ENCODE results near the gene RALB. TPM values are rescaled to one million over a fixed set of nuclear protein-coding genes. Genes with fewer than 3 reads are reported as not detected.

Gene RALB
- total RNA-seq, 1 donor from 2014 or later: 52.8 TPM

DNA sequence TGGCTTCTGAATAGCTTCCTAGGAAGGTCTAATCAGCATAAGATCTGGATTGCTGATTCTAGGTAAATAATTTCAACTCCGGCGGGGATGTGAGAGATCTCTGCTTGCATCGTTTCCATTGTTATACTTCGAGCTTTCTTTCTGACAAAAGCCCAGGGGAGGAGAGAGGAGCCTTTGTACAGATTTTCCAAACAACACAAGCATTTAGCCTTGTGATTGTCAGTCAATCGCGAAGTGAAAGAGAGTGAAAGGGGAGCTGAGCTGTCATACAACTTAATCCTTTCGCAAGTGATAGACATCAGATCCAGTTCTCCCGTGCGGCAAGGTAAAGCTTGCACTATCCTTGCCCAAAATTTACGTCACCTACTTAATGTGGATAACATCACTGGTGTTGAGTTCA lies 26.2 kb downstream of the RALB start:
- intact Hi-C loops (cut with DNase I): no loop called here
- DNase-seq (ENCODE audit: low spot score): no peak

DNA sequence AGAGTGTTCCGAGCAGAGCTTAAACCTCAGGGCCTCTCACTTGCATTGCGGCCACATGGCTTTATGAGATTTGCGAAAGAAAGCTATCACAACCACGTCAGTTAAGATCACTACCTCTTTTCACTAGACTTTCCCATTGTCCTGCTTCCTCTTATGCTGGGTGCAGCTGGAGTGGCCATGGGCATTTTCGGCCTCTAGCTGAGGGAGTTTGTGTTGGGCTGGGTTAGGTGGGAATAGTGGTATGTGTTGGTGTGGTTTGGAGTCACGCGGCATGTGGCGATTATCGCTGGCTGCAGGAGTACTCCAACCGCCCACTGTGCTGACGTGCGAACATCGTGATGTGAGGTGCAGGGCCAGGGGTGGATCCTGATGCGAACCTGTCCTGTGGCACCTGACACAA lies 27.1 kb downstream of the RALB start:
- intact Hi-C loops (cut with DNase I): no loop called here
- ATAC-seq: no peak
- no peak for DNase-seq (ENCODE audit: low spot score)

More for the DNA sequence above, 26.2 kb downstream of the RALB start:
- ATAC-seq: no peak

DNA sequence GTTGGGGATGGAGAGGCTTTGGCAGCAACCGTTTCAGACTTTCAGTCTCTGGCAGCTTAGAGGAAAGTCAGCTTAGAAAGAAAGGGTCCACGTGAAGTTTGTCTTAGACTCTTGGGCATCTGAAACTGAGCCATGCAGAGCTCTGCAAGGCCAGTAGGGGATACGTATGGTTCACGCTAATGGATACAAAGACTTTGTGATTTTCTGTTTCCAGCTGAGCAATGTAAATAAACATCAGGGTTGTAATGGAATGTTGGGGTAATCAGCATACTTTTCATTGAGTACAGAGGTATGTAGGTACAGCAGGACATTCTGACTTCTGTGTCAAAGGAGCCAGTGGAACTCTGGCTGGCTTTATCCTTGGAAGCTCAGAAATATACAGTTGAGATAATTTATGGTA lies 31.0 kb downstream of the RALB start:
- intact Hi-C loops (cut with DNase I): no loop called here

DNA sequence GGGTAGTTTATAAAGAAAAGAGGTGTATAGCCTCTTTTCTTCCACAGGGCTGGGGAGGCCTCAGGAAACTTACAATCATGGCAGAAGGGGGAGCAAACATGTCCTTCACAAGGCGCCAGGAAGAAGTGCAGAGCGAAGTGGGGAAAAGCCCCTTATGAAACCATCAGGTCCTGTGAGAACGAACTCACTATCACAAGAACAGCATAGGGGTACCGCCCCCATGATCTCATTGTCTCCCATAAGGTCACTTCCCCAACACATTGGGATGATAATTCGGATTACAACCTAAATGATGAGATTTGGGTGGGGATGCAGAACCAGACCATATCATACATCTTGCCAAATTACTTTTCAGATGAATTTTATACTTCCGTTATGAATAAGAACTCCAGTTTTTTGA lies 32.4 kb downstream of the RALB start:
- DNase-seq (ENCODE audit: low spot score): no peak
- ATAC-seq: no peak
- intact Hi-C loops (cut with DNase I): no loop called here

More for the DNA sequence above, 31.0 kb downstream of the RALB start:
- ATAC-seq (no peak), DNase-seq (ENCODE audit: low spot score) (no peak)

DNA sequence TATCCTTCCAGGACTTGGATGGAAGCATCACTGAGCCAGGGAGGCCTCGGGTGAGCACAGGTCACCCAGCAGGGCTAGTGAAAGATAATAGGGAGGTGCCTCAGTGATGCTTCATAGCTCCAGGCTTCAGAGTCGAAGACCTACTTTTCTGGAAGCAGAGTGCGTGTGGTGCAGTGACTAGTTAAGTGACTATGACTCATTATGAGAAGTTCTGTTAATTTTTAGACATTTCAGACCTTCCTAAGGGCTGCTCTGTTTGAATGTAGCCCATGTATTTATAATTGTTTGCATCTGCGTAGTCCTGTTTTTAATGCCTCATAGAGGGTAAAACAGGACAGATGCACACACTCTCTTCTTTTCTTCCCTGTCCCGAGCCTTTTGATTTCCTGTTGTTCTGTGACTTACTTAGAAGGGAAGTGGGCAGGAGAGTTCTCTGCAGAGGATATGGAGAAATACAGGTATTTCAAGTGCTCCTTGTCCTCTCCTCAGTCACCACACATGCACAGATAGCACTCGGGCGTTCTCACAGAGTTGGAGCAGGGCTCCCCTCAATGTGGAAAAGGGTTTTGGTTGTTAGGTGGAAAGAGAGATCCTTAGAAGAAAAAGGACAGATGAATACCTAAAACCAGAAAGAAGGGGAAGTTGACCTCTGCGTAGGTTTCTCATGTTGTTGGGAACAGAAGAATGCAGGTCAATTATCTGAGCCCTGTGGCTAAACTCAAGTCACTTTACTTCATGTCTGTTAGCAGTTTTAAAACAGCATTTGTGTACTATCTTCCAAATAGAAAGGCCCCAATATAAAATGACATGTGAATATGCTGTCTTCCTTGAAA lies 34.7 kb downstream of the RALB start:
- intact Hi-C loops (cut with DNase I): no loop called here
- no peak for ATAC-seq
- DNase-seq (ENCODE audit: low spot score): no peak

DNA sequence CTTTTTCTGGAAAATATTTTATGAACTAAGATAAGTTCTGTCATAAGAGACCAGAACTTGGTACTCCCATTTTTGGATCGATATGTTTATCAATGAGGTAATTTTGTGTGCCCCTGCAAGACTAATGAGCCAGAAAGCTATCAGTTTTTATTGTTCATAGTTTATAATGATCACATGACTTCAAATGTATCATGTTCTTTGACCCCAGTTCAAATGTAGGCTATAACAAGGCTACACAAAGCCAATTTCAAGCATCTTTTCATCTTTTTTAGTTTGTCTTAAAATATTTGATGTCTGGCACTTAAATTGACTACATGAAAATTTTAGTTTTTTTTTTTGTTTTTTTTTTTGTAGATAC lies 35.3 kb downstream of the RALB start:
- ATAC-seq (no peak), DNase-seq (ENCODE audit: low spot score) (no peak)
- intact Hi-C loops (cut with DNase I): no loop called here

DNA sequence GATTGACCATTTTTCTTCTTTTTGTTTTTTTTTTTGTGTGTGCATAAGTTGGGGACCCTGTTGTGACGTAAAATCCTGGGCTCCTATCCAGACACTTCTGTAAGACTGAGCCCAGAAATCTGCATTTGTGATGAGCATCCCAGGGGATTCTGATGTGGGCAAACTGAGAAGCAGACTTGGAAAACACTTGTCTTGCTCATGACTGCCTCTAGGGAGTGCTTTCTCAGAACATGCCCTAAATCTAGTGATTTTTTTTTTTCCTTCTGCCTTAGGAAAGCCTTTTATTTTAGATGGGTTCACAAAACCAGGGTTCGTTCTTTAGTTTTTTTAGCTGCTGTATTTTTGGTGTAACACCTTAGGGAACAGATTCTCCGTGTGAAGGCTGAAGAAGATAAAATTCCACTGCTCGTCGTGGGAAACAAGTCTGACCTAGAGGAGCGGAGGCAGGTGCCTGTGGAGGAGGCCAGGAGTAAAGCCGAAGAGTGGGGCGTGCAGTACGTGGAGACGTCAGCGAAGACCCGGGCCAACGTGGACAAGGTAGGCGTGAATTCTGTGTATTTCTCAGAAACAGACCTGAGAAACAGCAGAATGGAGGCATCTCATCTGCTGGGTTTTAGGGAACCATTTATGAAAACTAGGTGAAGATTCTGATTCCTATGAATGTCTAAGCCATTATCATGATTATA lies 36.7 kb downstream of the RALB start:
- no peak for ATAC-seq
- no peak for DNase-seq (ENCODE audit: low spot score)
- intact Hi-C loops (cut with DNase I): no loop called here

DNA sequence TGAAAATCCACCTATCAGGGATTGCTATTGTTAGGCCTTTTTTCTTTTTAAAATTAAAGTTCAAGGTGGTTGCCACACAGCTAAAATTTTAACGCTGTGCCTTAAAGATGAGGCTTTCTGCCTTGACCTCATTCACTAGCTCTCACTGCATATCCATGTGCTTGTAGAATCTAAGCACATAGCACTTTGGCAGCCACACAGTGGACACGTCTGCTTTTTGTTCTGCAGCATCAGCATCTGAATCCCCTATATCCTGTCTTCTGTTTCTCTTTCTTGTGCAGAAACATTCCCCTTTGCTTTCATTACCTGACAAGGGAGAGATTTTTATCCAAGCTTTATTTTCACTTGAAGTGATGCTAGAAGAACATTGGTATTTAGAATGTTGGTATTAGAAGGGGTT lies 38.1 kb downstream of the RALB start:
- intact Hi-C loops (cut with DNase I): no loop called here
- no peak for ATAC-seq
- DNase-seq (ENCODE audit: low spot score): no peak

- no peak for DNase-seq (ENCODE audit: low spot score)
- intact Hi-C loops (cut with DNase I): no loop called here
- ATAC-seq: no peak
Observed at GRCh38 chr2:120291401-120292311, 39.0 kb downstream of the RALB start.

DNA sequence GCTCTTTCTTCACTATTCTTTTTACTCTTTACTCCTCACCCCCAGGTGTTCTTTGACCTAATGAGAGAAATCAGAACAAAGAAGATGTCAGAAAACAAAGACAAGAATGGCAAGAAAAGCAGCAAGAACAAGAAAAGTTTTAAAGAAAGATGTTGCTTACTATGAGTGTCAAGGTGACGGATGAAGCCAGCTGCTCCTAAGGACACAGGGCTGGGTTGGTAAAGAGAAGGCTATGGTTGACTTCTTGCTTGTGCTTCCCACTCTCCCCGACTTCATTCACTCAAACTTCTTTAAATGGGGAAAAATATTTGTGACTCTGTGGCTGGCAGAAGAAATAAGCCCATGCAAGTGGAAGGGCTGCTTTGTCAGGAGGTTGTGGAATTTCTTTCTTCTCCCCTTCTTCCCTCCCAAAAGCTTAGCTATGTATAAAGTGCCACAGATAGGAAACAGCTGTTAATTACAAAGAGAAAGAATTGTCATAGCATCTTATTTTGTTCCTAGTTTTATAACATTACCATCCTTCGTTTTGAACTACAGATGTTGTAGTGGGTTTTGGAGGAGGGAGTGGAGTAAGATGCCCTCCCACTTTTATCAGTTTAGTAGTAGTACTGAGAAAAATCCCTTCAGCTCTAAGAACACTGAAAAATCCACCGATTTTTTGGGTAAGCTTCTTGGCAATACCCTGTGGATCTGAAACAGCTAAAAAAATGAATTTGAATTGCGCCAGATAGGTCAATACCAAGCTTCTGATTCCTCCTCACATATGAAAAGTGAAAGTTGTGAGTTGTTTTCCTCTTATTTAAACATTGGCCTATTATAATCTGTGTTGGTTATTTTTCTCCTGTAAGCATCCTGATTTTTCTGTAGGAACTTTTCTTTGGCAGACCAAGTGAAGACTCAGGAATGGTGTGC lies 40.7 kb downstream of the RALB start:
- ATAC-seq (no peak), DNase-seq (ENCODE audit: low spot score) (no peak)
- intact Hi-C loops (cut with DNase I): no loop called here

DNA sequence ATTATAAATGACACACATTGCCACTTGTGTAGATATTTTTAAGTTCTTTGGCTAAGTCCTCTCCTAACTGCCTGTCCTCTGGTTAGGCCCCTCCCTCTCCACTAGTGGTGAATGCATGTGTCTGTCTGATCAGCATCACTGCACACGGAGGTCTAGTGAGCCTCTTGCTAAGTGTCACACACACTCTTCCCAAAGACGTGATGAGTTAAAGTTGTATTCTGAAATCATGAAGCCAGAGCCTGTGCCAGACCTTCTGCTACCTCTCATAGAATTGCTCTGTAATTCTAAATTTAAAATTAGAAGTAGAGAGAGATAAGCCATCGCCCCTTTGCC lies 41.3 kb downstream of the RALB start:
- intact Hi-C loops (cut with DNase I): no loop called here
- no peak for ATAC-seq
- DNase-seq (ENCODE audit: low spot score): no peak

DNA sequence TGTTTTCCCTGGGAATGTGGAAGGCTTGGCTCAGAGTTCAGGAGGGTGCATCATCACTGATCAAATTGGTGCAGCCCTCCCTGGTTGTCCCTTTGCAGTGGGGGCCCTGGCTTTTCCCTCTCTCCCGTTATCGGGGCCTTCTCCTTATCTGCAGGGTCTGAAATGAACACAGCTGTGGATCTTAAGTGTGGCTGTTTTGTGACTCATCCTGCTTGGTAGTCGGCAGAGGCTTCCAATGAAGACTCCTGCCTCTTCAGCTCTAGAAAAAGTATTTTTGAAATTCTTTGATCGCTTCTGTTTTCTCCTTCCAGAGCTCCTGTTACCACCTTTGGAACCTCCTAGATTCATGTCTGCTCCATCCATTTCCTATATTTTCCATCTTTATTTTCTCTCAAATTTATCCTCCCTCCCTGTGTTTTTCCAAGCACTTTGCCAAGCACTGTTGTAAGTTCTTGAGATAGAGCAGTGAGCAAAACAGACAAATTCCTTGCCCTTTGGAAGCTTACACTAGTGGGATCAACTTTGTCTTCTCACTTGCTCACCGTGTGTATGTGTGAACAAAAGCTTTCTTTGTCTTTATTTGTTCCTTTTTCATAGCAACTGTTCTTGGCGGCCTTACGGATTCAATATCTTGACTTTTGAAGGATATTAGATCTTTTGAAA lies 45.7 kb downstream of the RALB start:
- ATAC-seq: no peak
- DNase-seq (ENCODE audit: low spot score): no peak
- intact Hi-C loops (cut with DNase I): no loop called here

DNA sequence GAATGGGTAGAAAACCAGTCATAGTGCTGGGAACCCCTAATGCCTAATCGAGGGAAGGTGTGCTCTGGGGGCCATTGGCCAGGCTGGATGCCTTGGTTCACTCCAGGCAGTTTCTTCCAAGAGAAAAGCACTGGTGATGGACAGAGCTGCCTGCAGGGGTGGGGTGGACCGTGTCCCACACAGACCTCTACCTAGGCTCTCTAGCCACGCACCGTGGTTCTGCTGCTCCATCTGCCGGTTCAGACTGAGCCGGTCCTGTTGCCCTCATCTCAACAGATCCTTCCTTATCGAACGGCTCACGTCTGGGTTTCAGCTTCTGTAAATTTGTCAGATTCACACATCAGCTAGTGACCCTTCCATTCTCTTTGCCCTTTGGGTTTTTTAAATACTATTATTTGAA lies 46.4 kb downstream of the RALB start:
- no peak for ATAC-seq
- intact Hi-C loops (cut with DNase I): no loop called here

GRCh38 chr2:120299561-120299960 lies 46.9 kb downstream of the RALB start:
- ATAC-seq (no peak), DNase-seq (ENCODE audit: low spot score) (no peak)
- intact Hi-C loops (cut with DNase I): no loop called here

More for the DNA sequence above, 46.4 kb downstream of the RALB start:
- DNase-seq (ENCODE audit: low spot score): no peak

GRCh38 chr2:120300385-120300784 lies 47.7 kb downstream of the RALB start:
- intact Hi-C loops (cut with DNase I): no loop called here
- no peak for ATAC-seq
- DNase-seq (ENCODE audit: low spot score): no peak

GRCh38 chr2:120301284-120301683 lies 48.6 kb downstream of the RALB start:
- intact Hi-C loops (cut with DNase I): no loop called here
- ATAC-seq: no peak
- DNase-seq (ENCODE audit: low spot score): no peak

DNA sequence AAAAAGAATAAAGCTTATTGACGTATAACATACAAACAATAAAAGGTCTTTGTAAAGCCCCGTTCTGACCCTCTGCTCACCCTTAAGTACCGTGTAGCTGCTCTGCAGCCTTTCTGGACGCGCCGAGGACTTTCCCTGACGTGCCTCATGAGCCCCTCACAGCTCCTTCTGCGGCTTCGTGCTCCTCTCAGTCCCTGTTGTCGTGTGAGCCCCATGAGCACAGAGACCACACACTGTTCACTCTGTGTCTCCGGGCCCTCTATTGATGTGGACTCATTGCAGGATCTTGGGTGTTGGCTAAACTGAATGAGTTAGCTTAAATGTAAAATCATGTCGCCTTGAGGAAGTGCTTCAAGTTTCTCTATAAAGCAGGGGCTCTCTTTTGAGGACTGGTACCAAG lies 49.6 kb downstream of the RALB start:
- ATAC-seq (no peak), DNase-seq (ENCODE audit: low spot score) (no peak)
- intact Hi-C loops (cut with DNase I): no loop called here

DNA sequence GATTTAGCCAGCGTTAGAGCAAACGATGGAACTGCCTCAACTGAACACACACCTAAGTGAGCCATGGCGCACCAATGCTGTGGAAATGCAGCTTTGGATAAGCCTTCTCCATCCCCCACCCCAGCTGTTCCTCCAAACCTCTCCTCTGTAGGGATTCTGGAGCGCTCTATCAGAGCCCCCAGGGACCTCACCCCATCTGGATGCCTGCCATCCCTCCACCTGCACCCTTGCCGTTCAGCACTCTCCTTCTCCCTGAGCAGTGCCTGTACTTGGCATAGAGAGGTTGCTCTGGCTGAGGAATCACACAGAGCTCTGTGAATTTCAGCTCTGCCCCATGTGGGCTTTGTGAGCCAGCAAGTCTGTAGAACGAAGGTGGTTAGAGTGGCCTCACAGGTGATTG lies 50.5 kb downstream of the RALB start:
- intact Hi-C loops (cut with DNase I): no loop called here
- no peak for DNase-seq (ENCODE audit: low spot score)
- ATAC-seq: no peak
